Neuronal stem cell (in vitro differentiated cells): Measurements from ENCODE around the gene COL15A1.

Source experiments
- DNase-seq: peaks from one replicate; pipeline ENCODE4 v3.0.0-alpha.2; 2013; ENCODE audit warnings: low spot score
- H2AFZ ChIP-seq: one replicate; pipeline ENCODE4 v1.6.1; 2013; ENCODE audit warnings: mild to moderate bottlenecking, low read length, inconsistent platforms
- H2AK5ac ChIP-seq: 2 replicates; pipeline ENCODE4 v1.6.1; 2013; ENCODE audit warnings: low read depth, mild to moderate bottlenecking, inconsistent platforms, low read length, moderate library complexity, mixed read lengths
- H2BK120ac ChIP-seq: 2 replicates; pipeline ENCODE4 v1.6.1; 2013; ENCODE audit warnings: low read depth, mild to moderate bottlenecking, inconsistent platforms, low read length, moderate library complexity, mixed read lengths
- H2BK12ac ChIP-seq: one replicate; pipeline ENCODE4 v1.6.1; 2013; ENCODE audit warnings: low read length, inconsistent platforms
- H2BK15ac ChIP-seq: 2 replicates; pipeline ENCODE4 v1.6.1; 2013; ENCODE audit warnings: mild to moderate bottlenecking, low read length, inconsistent platforms, mixed read lengths
- H2BK5ac ChIP-seq: one replicate; pipeline ENCODE4 v1.6.1; 2013; ENCODE audit warnings: inconsistent platforms, mild to moderate bottlenecking, low read length, moderate library complexity
- H3K14ac ChIP-seq: one replicate; pipeline ENCODE4 v1.6.1; 2013; ENCODE audit warnings: low read length, inconsistent platforms
- H3K18ac ChIP-seq: 2 replicates; pipeline ENCODE4 v1.6.1; 2013; ENCODE audit warnings: low read length, inconsistent platforms
- H3K23ac ChIP-seq: 2 replicates; pipeline ENCODE4 v1.6.1; 2013; ENCODE audit warnings: low read depth, mild to moderate bottlenecking, mixed read lengths, low read length, inconsistent platforms; ENCODE audit not compliant: poor library complexity
- H3K27ac ChIP-seq: replicated peaks from 3 replicates; pipeline ENCODE4 v1.5.1; 2013; ENCODE audit warnings: low read length, inconsistent platforms
- H3K27me3 ChIP-seq, 3 experiments: 2 replicates each; pipeline ENCODE4 v1.6.1; 2013; ENCODE audit warnings: low read length in 3 of 3, mild to moderate bottlenecking in 2 of 3, inconsistent platforms in 1 of 3, low read depth in 1 of 3, mixed read lengths in 1 of 3, moderate library complexity in 1 of 3; ENCODE audit not compliant: control insufficient read depth in 3 of 3, insufficient read depth in 3 of 3
- H3K36me3 ChIP-seq, 2 donors: replicated peaks in 1 of 2; 2 replicates each; pipeline ENCODE4 v1.6.1; 2013; ENCODE audit warnings: low read length in 2 of 2; ENCODE audit not compliant: control insufficient read depth in 2 of 2, insufficient read depth in 2 of 2
- H3K4ac ChIP-seq: 2 replicates; pipeline ENCODE4 v1.6.1; 2013; ENCODE audit warnings: inconsistent platforms, mild to moderate bottlenecking, low read length, moderate library complexity
- H3K4me1 ChIP-seq, 2 donors: 1 replicate in 1 of 2; 2 replicates in 1 of 2; pipeline ENCODE4 v1.6.1; 2013; ENCODE audit warnings: low read length in 2 of 2, low read depth in 1 of 2; ENCODE audit not compliant: control insufficient read depth in 2 of 2, insufficient read depth in 1 of 2
- H3K4me2 ChIP-seq: one replicate; pipeline ENCODE4 v1.6.1; 2013; ENCODE audit warnings: mild to moderate bottlenecking, low read length, inconsistent platforms; ENCODE audit not compliant: insufficient read depth, poor library complexity, severe bottlenecking
- H3K4me3 ChIP-seq, 2 donors: 2 replicates each; pipeline ENCODE4 v1.5.1; 2013; ENCODE audit warnings: low read length in 2 of 2, mild to moderate bottlenecking in 2 of 2, inconsistent platforms in 1 of 2, moderate library complexity in 1 of 2
- H3K79me1 ChIP-seq: one replicate; pipeline ENCODE4 v1.6.1; 2013; ENCODE audit warnings: low read depth, mild to moderate bottlenecking, inconsistent platforms, low read length, moderate library complexity
- H3K9ac ChIP-seq: one replicate; pipeline ENCODE4 v1.6.1; 2013; ENCODE audit warnings: mild to moderate bottlenecking, low read depth, low read length, inconsistent platforms; ENCODE audit not compliant: poor library complexity
- H3K9me3 ChIP-seq, 2 donors: replicated peaks in 1 of 2; 2 replicates each; pipeline versions ENCODE3 to v1.6.1; 2013; ENCODE audit warnings: low read length in 2 of 2, mild to moderate bottlenecking in 2 of 2, inconsistent platforms in 1 of 2, low read depth in 1 of 2, mixed read lengths in 1 of 2, moderate library complexity in 1 of 2; ENCODE audit not compliant: control insufficient read depth in 2 of 2, insufficient read depth in 1 of 2
- H4K8ac ChIP-seq: one replicate; pipeline ENCODE4 v1.6.1; 2013; ENCODE audit warnings: low read depth, mild to moderate bottlenecking, inconsistent platforms, low read length, moderate library complexity
- H4K91ac ChIP-seq: one replicate; pipeline ENCODE4 v1.6.1; 2013; ENCODE audit warnings: low read length, low read depth, mild to moderate bottlenecking, inconsistent platforms; ENCODE audit not compliant: poor library complexity
- WGBS, 2 donors: extraction: QIAGEN DNeasy Blood & Tissue Kit; methylation state at CpG; one replicate each; pipeline ENCODE4 v1.1.7; 2013; ENCODE audit warnings: missing lambda C conversion rate in 2 of 2, mixed read lengths in 1 of 2; ENCODE audit not compliant: insufficient read length in 2 of 2, insufficient replicate concordance in 1 of 2; ENCODE audit errors: extremely low coverage in 2 of 2; 5-methylcytosine and 5-hydroxymethylcytosine counted together

Gene COL15A1

GRCh38 chr9:98942906-98943681, 613 bp upstream of the COL15A1 start:
- Histone ChIP-seq H4K91ac (no peak overlapping the region), H2AK5ac (no peak overlapping the region), H2BK120ac (no peak overlapping the region), H3K4me2 (peak overlapping the region; percentile 95), H3K27me3 (peaks cover 0 to 87% (median 24%) of the 10 kb centered on the region in 3 experiments), H3K4me3 (peak overlapping the region in 1 of 2 donors; percentile 90), H3K4ac (no peak overlapping the region), H3K4me1 (peaks cover 1 to 8% of the 10 kb centered on the region in 2 donors), H2AFZ (peak overlapping the region; percentile 80), H3K9ac (no peak overlapping the region), H3K36me3 (no peaks in the 10 kb centered on the region), H4K8ac (no peak overlapping the region), H3K9me3 (no peaks in the 10 kb centered on the region), H3K27ac (no peak overlapping the region), H3K18ac (peak overlapping the region; percentile 84), H3K14ac (no peak overlapping the region), H2BK5ac (no peak overlapping the region), H3K79me1 (no peaks in the 10 kb centered on the region), H2BK15ac (peak overlapping the region; percentile 76), H3K23ac (peak overlapping the region; percentile 39), H2BK12ac (no peak overlapping the region)
- DNase-seq: no peak
- WGBS, 2 donors: no CpG with 5 or more reads among the region's 15 CpGs

GRCh38 chr9:98944057-98944733, 488 bp downstream of the COL15A1 start:
- H3K4ac ChIP-seq: no peak overlapping the region
- WGBS, 2 donors: no CpG with 5 or more reads among the region's 46 CpGs
- H2BK15ac ChIP-seq: peak overlapping the region; percentile 76
- no peak overlapping the region for H4K91ac ChIP-seq
- peak; percentile 27 for DNase-seq
- H3K27ac ChIP-seq: no peak overlapping the region
- H3K4me3 ChIP-seq: peak overlapping the region in 1 of 2 donors; percentile 90
- H3K23ac ChIP-seq: peak overlapping the region; percentile 39
- peak overlapping the region; percentile 92 for H3K14ac ChIP-seq
- peaks cover 0 to 78% (median 24%) of the 10 kb centered on the region in 3 experiments for H3K27me3 ChIP-seq
- peak overlapping the region; percentile 80 for H2AFZ ChIP-seq
- no peaks in the 10 kb centered on the region for H3K9me3 ChIP-seq
- H2AK5ac ChIP-seq: no peak overlapping the region
- H2BK5ac ChIP-seq: no peak overlapping the region
- H3K36me3 ChIP-seq: no peaks in the 10 kb centered on the region
- H3K4me2 ChIP-seq: peak overlapping the region; percentile 95
- no peaks in the 10 kb centered on the region for H3K79me1 ChIP-seq
- H3K18ac ChIP-seq: peak overlapping the region; percentile 94
- H3K4me1 ChIP-seq: peaks cover 1 to 8% of the 10 kb centered on the region in 2 donors
- H2BK120ac ChIP-seq: no peak overlapping the region
- H4K8ac ChIP-seq: no peak overlapping the region
- peak overlapping the region; percentile 75 for H3K9ac ChIP-seq
- H2BK12ac ChIP-seq: no peak overlapping the region

GRCh38 chr9:98944734-98945074, 997 bp downstream of the COL15A1 start:
- Histone ChIP-seq H3K4me1 (peaks cover 1 to 8% of the 10 kb centered on the region in 2 donors), H3K4me3 (no peak overlapping the region), H3K9ac (no peak overlapping the region), H2BK15ac (peak overlapping the region; percentile 76), H2BK12ac (no peak overlapping the region), H3K79me1 (no peaks in the 10 kb centered on the region), H3K9me3 (no peaks in the 10 kb centered on the region), H3K4ac (no peak overlapping the region), H4K8ac (no peak overlapping the region), H3K27ac (no peak overlapping the region), H3K14ac (no peak overlapping the region), H2BK5ac (no peak overlapping the region), H2AFZ (peak overlapping the region; percentile 80), H3K27me3 (peaks cover 0 to 73% (median 24%) of the 10 kb centered on the region in 3 experiments), H2AK5ac (no peak overlapping the region), H3K4me2 (peak overlapping the region; percentile 95), H3K23ac (no peak overlapping the region), H4K91ac (no peak overlapping the region), H3K36me3 (no peaks in the 10 kb centered on the region), H3K18ac (no peak overlapping the region), H2BK120ac (no peak overlapping the region)
- no CpG with 5 or more reads among the region's 9 CpGs for whole genome bisulfite sequencing, 2 donors
- DNase-seq: no peak

GRCh38 chr9:98949565-98949964, 5.9 kb downstream of the COL15A1 start:
- Histone ChIP-seq H2BK15ac (no peak overlapping the region), H2BK120ac (no peak overlapping the region), H2AFZ (no peak overlapping the region), H3K36me3 (no peaks in the 10 kb centered on the region), H3K9ac (no peak overlapping the region), H3K79me1 (no peaks in the 10 kb centered on the region), H4K91ac (no peak overlapping the region), H3K27ac (no peak overlapping the region), H3K4me2 (no peak overlapping the region), H3K9me3 (no peaks in the 10 kb centered on the region), H3K23ac (no peak overlapping the region), H3K4me1 (peaks cover 0 to 5% of the 10 kb centered on the region in 2 donors), H3K18ac (no peak overlapping the region), H3K14ac (no peak overlapping the region), H2BK12ac (no peak overlapping the region), H3K4me3 (no peak overlapping the region), H4K8ac (no peak overlapping the region), H2AK5ac (no peak overlapping the region), H3K27me3 (peaks cover 0 to 27% (median 5%) of the 10 kb centered on the region in 3 experiments), H2BK5ac (no peak overlapping the region), H3K4ac (no peak overlapping the region)
- no peak for DNase-seq
